Endodermal cell (in vitro differentiated cells): Measurements from ENCODE around the gene SLFN5. TPM values are rescaled to one million over a fixed set of nuclear protein-coding genes. Genes with fewer than 3 reads are reported as not detected.

Experiments used
- DNase-seq: peaks from one replicate; pipeline ENCODE4 v3.0.0-alpha.2; 2017
- H3K27ac ChIP-seq: 2 replicates; pipeline ENCODE4 v1.5.1; 2013; ENCODE audit warnings: mild to moderate bottlenecking, low read depth, low read length, moderate library complexity
- H3K27me3 ChIP-seq: 2 replicates; pipeline ENCODE4 v1.6.1; 2013; ENCODE audit warnings: mild to moderate bottlenecking, low read length, moderate library complexity; ENCODE audit not compliant: insufficient read depth, control insufficient read depth, poor library complexity, severe bottlenecking
- H3K36me3 ChIP-seq: 2 replicates; pipeline ENCODE4 v1.7.0; 2013; ENCODE audit warnings: mild to moderate bottlenecking, low read length, moderate library complexity; ENCODE audit not compliant: control insufficient read depth, insufficient read depth
- H3K4me1 ChIP-seq: one replicate; pipeline ENCODE4 v1.7.0; 2013; ENCODE audit warnings: low read length; ENCODE audit not compliant: control insufficient read depth, insufficient read depth
- H3K4me3 ChIP-seq: 2 replicates; pipeline ENCODE4 v1.5.1; 2013; ENCODE audit warnings: mild to moderate bottlenecking, low read length, moderate library complexity
- H3K9ac ChIP-seq: 2 replicates; pipeline ENCODE4 v1.6.1; 2013; ENCODE audit warnings: mild to moderate bottlenecking, low read length, moderate library complexity; ENCODE audit not compliant: poor library complexity, severe bottlenecking; ENCODE audit errors: extremely low read depth
- H3K9me3 ChIP-seq: 2 replicates; pipeline ENCODE4 v1.6.1; 2013; ENCODE audit warnings: mild to moderate bottlenecking, low read length, moderate library complexity; ENCODE audit not compliant: control insufficient read depth
- H3K27ac Mint-ChIP-seq: 2 replicates; pipeline ENCODE4 v1.8.0; 2020; ENCODE audit warnings: mixed read lengths
- H3K27me3 Mint-ChIP-seq: 2 replicates; pipeline ENCODE4 v1.8.0; 2021; ENCODE audit warnings: mild to moderate bottlenecking, mixed read lengths; ENCODE audit not compliant: insufficient read depth
- H3K36me3 Mint-ChIP-seq: 2 replicates; pipeline ENCODE4 v1.8.0; 2020; ENCODE audit warnings: low read depth, mixed read lengths
- H3K4me1 Mint-ChIP-seq: 2 replicates; pipeline ENCODE4 v1.8.0; 2020; ENCODE audit warnings: mixed read lengths
- H3K4me3 Mint-ChIP-seq: 2 replicates; pipeline ENCODE4 v1.8.0; 2020; ENCODE audit warnings: mild to moderate bottlenecking, moderate library complexity, mixed read lengths
- H3K9me3 Mint-ChIP-seq: 2 replicates; pipeline ENCODE4 v1.8.0; 2020; ENCODE audit warnings: mild to moderate bottlenecking, mixed read lengths
- WGBS, 2 experiments: methylation state at CpG; one replicate each; pipeline versions ENCODE4 v1.1.5 to v1.1.7; 2013; ENCODE audit warnings: missing lambda C conversion rate in 2 of 2, mixed read lengths in 1 of 2; ENCODE audit not compliant: insufficient coverage in 1 of 2, insufficient read length in 1 of 2; 5-methylcytosine and 5-hydroxymethylcytosine counted together
- total RNA-seq, 2 donors: library from RNA; stranded (reverse); fragmentation: NEBNext Ultra II Directional in 1 of 2; extraction: Animal tissue kit (Norgen Biotek cat#: 25700) in 1 of 2; gene quantifications; 2 replicates in 1 of 2; 3 replicates in 1 of 2; pipeline ENCODE4 v1.2.1, GENCODE V29; 2021
- TF ChIP-seq, protein P1 (sequence below): fragments of 200-600 bp; sonication (generic); conservative IDR thresholded peaks from 2 replicates; pipeline ENCODE4 v1.5.0; 2021; ENCODE audit warnings: antibody characterized with exemption, mild to moderate bottlenecking

Gene SLFN5
- total RNA-seq, 2 donors from 2014 or later, result 12.4 TPM

DNA sequence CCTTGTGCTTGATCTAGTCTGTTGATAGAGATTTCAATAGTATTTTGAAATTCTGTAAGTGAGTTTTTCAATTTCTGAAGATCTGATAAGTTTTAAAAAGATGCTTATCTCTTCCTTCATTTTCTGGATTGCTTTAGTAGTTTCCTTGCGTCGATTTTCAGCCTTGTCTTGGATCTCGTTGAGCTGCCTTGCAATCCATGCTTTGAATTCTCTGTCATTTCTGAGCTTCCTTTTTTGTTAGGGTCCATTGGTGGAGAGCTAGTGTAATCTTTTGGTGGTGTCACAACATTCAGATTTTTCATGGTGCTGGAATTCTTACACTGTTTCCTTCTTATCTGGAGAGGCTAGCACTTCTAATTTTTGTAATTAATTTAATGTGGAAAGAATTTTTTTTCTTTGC is 69.5 kb downstream of the SLFN5 start:
- no peaks in the 10 kb centered on the region for H3K36me3 Mint-ChIP-seq
- peaks cover 2% of the 10 kb centered on the region for H3K4me1 ChIP-seq
- DNase-seq, result no peak
- no peak overlapping the region for H3K27ac ChIP-seq
- no peaks in the 10 kb centered on the region for H3K36me3 ChIP-seq
- H3K4me3 Mint-ChIP-seq, result no peak overlapping the region
- H3K9ac ChIP-seq, result no peak overlapping the region
- peaks cover 24% of the 10 kb centered on the region for H3K4me1 Mint-ChIP-seq
- WGBS, 2 experiments, result 60 to 80% methylated on average over 2 to 3 of the region's 3 CpGs
- no peaks in the 10 kb centered on the region for H3K9me3 Mint-ChIP-seq
- peaks cover 17% of the 10 kb centered on the region for H3K27me3 Mint-ChIP-seq
- H3K27ac Mint-ChIP-seq, result no peak overlapping the region
- no peaks in the 10 kb centered on the region for H3K27me3 ChIP-seq
- no peak overlapping the region for H3K4me3 ChIP-seq
- TF ChIP-seq, protein P1, sequence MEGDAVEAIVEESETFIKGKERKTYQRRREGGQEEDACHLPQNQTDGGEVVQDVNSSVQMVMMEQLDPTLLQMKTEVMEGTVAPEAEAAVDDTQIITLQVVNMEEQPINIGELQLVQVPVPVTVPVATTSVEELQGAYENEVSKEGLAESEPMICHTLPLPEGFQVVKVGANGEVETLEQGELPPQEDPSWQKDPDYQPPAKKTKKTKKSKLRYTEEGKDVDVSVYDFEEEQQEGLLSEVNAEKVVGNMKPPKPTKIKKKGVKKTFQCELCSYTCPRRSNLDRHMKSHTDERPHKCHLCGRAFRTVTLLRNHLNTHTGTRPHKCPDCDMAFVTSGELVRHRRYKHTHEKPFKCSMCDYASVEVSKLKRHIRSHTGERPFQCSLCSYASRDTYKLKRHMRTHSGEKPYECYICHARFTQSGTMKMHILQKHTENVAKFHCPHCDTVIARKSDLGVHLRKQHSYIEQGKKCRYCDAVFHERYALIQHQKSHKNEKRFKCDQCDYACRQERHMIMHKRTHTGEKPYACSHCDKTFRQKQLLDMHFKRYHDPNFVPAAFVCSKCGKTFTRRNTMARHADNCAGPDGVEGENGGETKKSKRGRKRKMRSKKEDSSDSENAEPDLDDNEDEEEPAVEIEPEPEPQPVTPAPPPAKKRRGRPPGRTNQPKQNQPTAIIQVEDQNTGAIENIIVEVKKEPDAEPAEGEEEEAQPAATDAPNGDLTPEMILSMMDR, result no peak
- no peaks in the 10 kb centered on the region for H3K9me3 ChIP-seq

DNA sequence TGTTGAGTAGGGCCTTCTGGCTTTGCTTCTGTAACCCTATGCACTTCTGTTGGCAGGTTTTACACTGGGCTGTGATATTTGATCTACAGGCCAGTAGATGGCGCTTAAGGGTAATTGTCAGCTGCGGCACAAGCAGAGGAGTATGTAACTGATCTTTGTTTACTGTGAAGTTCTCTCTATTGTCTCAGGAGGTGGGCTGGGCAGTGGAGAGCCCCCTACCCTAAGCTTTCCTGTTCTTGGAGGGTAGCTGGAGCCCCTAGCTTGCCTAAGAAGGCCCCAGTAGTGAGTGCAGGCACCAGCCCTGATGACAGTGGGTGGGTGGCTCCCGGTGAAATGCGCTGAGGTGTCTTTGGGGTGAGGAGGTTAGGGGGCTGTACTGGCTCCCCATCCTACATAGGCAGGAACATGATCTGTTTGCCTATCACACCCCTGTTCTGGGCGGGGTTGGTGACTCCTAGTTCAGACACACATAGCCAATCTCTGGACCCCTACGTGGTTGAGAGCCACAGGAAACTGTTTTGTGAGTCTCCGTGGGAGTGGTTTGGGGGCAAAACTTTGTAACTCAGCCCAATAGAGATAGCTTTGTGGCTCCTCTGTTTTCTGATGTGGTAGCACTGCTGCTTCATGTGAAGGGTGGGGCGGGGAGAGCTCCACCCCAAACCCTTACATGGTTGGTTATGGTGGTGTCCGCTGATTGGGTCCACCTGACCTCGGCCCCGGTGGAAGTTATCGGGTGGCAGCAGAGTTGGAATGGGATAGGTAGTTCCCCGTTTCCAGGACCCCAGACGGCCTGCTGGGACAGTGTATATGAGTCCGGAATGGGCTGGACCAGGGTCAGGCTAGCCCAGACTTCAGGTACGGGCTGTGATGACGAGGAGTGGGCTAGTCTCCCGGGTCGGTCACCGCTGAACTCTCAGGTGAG is 70.2 kb downstream of the SLFN5 start:
- Histone ChIP-seq H3K27ac (no peak overlapping the region), H3K4me1 (peaks cover 2% of the 10 kb centered on the region), H3K9me3 (no peaks in the 10 kb centered on the region), H3K27me3 (no peaks in the 10 kb centered on the region), H3K4me3 (no peak overlapping the region), H3K36me3 (no peaks in the 10 kb centered on the region), H3K9ac (no peak overlapping the region)
- Mint-ChIP-seq H3K9me3 (no peaks in the 10 kb centered on the region), H3K4me3 (peak overlapping the region; percentile 66), H3K4me1 (peaks cover 24% of the 10 kb centered on the region), H3K36me3 (no peaks in the 10 kb centered on the region), H3K27me3 (peaks cover 19% of the 10 kb centered on the region), H3K27ac (peak overlapping the region; percentile 65)
- DNase-seq, result peak; percentile 87
- TF ChIP-seq, protein P1, result peak; percentile 87
- 77 to 84% methylated on average over 11 to 20 of the region's 20 CpGs for WGBS, 2 experiments

DNA sequence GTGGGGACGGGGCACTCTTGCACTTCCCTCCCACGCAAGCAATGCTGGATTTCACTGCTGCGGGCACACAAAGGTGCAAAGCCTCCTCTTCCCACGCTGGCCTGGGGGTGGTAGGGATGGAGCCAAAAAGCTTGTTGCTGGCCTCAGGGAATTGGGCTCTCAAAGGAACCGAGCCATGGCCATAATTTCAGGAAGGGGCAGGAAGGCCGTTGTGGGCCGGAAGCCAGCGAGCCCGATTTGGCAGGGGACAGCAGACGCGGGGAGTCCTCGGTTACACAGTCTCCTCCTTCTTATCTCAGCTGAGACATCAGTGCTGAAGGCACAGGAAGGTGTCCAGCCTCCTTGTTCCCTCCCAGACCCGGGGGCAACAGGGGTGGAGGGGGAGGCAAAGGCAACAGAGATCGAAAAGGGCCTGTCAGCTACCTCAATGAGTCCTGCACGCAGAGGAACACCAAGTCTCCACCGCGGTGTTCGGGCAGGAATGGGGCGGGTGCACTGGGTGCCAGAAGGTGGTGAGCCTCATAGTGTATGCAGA is 71.1 kb downstream of the SLFN5 start:
- H3K27ac Mint-ChIP-seq, result peak overlapping the region; percentile 10
- peak overlapping the region; percentile 66 for H3K4me3 Mint-ChIP-seq
- H3K36me3 ChIP-seq, result no peaks in the 10 kb centered on the region
- H3K9me3 ChIP-seq, result no peaks in the 10 kb centered on the region
- peaks cover 2% of the 10 kb centered on the region for H3K4me1 ChIP-seq
- TF ChIP-seq, protein P1, result no peak
- H3K27me3 ChIP-seq, result no peaks in the 10 kb centered on the region
- peaks cover 24% of the 10 kb centered on the region for H3K4me1 Mint-ChIP-seq
- DNase-seq, result no peak
- no peak overlapping the region for H3K27ac ChIP-seq
- WGBS, 2 experiments, result 94% methylated on average over 15 to 19 of the region's 19 CpGs
- peaks cover 17% of the 10 kb centered on the region for H3K27me3 Mint-ChIP-seq
- no peak overlapping the region for H3K9ac ChIP-seq
- H3K36me3 Mint-ChIP-seq, result no peaks in the 10 kb centered on the region
- no peak overlapping the region for H3K4me3 ChIP-seq
- no peaks in the 10 kb centered on the region for H3K9me3 Mint-ChIP-seq
